NCI-H226 (cell line): ENCODE data around the gene ACSL6.

ENCODE experiments used
- DNase-seq: peaks from one replicate; pipeline ENCODE4 v3.0.0-alpha.2; 2015

The ACSL6 gene

GRCh38 chr5:132016721-132017250 is 5.3 kb upstream of the ACSL6 start:
- no peak for DNase-seq

GRCh38 chr5:132013711-132014110 is 2.3 kb upstream of the ACSL6 start:
- no peak for DNase-seq

- DNase-seq: no peak
These were observed 1.7 kb upstream of the ACSL6 start for GRCh38 chr5:132013006-132013689.

GRCh38 chr5:132012371-132013005 is 1.0 kb upstream of the ACSL6 start:
- peak; percentile 26 for DNase-seq

GRCh38 chr5:132010989-132011621 is 353 bp downstream of the ACSL6 start:
- DNase-seq: no peak

DNA sequence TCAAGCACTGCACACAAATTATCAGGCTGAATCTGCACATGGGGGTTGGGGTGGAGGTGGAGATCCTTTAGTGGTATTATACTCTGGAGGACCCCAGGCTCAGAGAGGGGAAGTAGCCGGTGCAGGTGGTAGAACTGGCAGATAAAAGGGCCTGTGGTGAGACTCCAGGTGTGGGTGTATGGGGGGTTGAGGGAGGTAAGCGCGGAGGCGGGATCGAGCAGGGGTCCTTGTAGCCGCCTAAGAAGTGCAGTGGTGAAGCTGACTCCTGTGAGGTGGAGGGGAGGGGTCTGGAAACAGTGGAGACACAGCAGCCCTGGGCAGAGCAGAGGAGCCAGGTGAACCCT is 841 bp downstream of the ACSL6 start:
- DNase-seq: no peak

DNA sequence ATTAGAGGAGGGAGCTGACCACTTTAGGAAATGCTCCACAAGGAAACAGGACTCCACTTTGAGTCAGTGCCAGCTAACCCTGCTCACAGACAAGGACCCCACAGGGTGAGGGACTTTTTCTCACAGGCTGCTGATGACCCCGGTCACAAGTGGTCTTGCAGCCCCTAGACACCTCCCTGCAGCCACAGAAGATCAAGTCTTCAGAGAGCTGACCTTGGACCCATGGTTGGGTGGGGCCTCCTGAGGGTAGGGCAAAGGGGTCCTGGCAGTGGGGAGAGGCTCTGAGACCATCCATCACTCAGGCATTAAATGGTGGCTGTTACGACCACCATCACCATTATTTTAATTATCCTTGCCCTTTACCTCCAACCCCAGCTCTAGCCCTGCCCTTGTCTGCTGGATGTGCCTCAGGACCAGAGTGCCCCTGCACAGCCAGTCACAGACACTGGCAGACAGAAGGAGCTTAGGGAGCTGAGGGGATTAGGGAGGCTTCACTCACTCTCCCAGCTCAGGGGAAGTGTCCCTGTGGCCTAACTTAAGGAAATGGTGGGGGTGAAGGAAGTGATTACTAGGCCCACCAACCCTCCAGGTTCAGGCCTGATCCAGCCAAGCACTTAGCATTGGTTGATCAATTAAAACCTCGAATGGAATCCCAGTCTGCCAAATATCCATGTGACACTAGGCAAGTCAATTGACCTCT is 1.6 kb downstream of the ACSL6 start:
- no peak for DNase-seq

DNA sequence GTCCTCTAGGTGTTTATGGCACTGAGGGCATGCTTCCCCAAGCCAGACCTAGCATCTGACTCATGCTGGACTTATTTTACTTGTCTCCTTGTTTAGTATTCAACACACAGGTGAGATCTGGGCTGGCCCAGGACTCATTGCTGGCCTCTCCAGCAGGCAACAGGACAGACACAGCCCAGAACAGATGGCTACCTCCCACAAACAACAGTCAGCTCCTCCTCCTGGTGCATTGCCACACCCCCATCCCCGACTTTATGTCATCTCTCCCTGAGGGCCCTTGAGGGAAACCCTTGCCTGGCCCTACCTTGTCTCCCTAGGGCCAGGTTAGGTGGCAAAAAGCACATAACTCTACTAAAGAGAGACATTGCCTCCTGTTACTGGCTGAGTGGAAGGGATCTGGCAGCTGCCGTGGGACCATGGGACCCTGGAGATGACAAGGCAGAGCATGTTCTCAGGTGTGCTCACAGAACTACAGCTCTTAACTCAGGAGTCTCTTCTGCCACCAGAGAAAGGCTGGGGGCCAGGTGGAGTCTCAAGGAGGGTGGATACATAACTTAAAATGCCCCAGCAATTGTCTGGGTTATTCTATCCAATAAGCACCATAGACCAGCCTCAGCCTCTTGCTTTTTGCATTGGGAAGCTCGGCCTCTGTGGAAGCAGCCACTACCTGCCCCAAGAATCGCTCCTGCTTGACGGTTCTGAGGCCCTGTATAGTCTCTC is 2.3 kb downstream of the ACSL6 start:
- DNase-seq: no peak

DNA sequence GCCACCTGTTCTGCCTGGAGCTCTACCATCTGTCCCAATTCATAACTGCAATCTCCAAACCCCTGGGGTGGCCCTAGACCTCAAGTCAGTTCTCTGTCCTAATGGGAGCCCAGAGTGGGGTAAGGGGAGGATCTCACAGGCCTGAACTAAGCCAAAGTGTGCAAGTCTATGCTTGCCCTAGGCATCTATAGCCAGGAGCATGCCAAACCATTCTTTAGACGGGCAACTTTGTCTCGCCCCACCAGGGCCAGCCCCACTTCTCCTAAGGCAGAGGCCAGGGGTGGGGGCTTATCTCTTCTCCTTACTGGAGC is 3.3 kb downstream of the ACSL6 start:
- DNase-seq: no peak

- DNase-seq: peak; percentile 55
These were observed 3.9 kb downstream of the ACSL6 start for GRCh38 chr5:132007399-132008162.

DNA sequence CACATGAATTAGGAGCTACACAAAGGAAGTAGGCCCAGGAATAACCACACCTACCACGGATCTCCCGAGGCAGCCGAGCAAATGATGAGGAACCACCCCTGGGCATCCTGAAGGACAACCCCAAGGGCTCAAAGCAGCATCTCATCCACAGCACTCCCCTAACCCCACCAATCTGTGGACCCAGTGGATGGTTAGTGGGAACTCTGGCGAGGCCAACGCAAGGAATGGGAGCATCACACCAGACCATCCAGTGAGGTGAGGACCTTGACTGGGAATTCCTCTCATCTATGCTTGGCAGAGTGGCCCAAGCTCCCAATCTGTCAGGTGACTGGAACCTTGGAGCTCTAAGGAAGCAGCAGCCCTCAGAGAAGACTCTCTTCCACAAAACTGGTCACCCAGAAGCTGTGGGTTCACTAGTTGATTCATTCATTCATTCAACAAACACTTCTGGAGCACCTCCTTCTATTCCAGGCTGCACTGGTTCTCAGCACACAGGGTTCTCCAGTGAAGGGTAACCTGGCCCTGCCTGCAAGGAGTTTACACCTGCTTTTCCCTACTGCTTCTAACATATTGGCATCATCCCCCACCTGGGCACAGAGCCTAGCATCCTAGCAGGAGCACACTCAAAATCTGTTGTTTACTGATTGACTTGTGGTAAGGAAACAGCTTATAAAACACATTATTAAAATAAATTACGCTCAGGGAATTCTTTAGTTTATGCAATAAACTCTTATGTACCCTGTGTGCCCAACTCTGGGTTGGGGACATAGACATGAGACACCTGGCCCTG is 4.9 kb downstream of the ACSL6 start:
- no peak for DNase-seq

DNA sequence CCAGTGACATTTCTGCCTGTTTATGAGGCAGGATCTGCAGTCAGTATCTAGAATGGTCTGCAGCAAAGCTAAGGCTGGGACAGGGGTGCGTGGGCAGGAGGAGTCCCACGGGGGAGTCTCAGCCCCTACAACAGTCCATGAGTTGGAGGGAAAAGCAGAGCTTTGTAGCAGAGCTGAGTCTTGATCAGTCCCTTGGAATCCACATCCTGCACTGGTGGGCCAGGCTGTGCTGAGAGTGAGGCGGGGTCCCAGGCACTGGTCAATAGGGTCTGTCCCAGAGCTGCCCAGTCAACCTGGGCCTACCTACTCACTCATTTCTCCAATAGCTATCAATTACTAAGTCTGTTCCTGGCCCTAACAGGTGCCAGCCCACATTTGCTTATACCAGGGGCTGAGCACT is 5.9 kb downstream of the ACSL6 start:
- no peak for DNase-seq

DNA sequence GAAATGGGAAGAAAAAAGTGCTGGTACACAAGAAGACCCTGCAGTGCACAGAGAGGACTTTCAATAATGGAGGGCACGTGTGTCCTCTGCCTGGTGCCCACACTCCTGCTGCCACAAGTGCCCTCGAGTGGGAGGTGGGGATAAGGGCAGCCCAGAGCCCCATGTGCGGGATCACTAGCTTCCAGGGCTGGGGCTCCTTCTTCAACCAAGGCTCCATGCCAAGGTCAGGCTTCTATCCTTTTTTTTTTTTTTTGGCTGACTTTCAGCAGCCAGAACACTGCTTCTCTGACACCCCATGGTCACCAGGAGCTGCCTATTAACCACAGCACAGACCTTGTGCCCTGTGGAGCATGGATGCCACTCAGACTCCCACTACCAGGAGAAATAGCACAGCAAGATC is 7.5 kb downstream of the ACSL6 start:
- no peak for DNase-seq

- no peak for DNase-seq
These were observed 8.2 kb downstream of the ACSL6 start for GRCh38 chr5:132003170-132003744.

GRCh38 chr5:132002757-132003156 is 8.7 kb downstream of the ACSL6 start:
- no peak for DNase-seq

DNA sequence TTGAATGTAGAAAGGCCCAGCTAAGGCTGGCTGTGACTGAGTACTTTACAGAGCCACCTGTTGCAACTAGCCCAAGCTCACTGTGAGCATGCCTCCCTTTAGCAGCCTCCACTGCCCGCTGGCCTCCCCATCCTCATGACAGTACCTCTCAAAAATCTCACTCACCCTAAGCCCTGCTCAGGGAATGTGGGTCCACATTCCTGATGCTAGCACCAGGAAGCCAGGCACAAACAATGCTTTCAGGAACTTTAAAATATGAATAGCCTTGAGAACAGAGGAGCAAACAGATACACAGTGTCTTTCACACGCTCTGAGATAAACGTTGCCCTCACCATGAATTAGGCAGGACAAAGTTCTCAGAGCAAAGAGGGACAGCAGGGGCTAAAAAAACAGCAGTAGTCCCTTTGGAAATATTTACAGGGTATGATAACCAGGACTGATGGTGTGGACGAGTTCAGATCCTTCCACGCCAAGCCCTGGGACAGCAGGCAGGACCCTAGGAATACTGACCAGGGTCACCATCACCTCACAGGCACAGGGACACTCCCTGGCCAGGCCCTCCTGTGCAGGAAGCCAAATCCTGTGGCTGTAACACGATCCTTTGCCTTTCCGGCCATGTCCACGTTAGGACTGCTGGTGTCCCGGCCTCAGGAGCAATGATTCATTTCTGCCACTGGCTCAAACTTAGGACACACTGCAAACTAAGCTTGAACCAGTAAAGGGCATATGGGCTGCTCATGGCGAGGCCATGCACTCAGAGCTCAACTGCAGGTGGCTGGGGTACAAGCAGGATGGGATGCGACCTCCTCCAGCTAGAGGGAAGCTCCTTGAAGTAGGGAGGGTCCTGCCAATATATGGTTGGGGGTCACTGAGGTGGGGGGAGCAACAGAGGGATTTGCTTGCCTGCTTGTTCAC is 9.6 kb downstream of the ACSL6 start:
- no peak for DNase-seq

DNA sequence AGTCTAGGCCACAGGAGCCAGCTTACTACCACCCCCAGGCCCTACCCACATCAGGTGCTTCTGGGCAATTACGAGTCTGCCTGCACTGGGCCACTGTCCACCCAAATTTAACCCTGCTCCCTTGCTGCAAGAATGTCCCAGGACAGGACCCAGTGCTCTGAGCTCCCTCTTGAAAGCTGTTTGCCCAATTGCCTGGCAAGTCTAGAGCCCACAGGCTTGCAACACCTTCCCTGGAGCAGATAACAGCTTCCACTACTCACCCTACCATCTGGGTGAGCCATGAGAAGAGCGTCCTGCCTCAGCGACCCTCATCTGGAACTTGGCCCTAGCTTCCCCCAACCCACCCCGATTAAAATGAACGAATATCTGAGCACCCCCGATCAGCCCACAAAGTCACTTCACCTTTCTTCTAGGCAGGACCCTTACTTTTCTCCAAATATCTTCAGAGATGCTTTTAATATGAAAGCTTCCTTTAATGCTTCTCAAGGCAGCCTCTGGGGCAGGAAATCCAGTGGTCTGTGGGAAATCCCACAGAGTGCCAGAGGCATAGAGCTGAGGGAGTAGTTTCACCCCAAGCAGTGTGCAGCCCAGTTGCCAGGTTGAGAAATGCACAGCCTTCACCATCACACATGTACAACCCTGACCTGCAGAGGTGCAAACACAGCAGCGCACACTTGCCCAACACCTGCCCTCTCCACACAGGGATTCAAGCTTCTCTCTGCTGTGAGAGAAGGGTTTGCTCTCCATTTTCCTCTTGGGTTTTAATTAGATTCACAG is 10.6 kb downstream of the ACSL6 start:
- peak; percentile 35 for DNase-seq

DNA sequence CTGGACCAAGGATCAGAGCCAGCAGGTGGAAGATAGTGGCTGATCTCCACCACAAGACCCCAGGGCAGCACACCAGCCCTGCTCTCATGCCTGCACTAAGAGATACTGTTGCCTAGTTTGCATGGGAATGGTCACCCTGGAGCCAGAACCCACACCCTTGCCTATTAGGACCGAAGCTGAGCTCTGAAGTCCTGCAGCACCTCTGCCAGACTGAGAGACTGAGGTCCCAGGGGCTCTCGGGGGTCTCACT is 11.3 kb downstream of the ACSL6 start:
- DNase-seq: no peak

- DNase-seq: no peak
These were observed 11.8 kb downstream of the ACSL6 start for GRCh38 chr5:131999441-132000240.
